Globus pallidus (tissue), 1 donor: ENCODE results near the gene GUCD1.
A peak's percentile ranks its signal among the peaks of the same experiment; 100 is the strongest.

Source experiments
- DNase-seq: peaks from one replicate; pipeline ENCODE4 v3.0.0-alpha.2; 2015; ENCODE audit warnings: low spot score

GUCD1 gene

GRCh38 chr22:24529898-24530297 lies 25.0 kb downstream of the GUCD1 start:
- DNase-seq: no peak

DNA sequence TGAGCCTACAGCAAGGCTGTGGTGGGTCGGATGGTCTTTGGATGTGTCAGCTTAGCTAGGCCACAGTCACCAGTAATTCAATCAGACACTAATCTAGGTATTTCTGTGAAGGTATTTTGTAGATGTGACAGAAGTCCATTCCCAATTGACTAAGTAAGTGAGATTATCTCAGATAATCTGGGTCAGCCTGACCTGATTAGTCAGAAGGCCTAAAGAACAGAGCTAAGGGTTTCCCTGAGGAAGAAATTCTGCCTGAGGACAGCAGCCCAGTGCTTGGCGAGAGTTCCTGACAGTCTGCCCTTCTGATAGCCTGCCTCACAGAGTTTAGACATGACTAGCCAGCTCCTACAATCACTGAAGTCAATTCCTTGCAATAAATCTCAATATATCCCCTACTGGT lies 28.7 kb downstream of the GUCD1 start:
- no peak for DNase-seq

DNA sequence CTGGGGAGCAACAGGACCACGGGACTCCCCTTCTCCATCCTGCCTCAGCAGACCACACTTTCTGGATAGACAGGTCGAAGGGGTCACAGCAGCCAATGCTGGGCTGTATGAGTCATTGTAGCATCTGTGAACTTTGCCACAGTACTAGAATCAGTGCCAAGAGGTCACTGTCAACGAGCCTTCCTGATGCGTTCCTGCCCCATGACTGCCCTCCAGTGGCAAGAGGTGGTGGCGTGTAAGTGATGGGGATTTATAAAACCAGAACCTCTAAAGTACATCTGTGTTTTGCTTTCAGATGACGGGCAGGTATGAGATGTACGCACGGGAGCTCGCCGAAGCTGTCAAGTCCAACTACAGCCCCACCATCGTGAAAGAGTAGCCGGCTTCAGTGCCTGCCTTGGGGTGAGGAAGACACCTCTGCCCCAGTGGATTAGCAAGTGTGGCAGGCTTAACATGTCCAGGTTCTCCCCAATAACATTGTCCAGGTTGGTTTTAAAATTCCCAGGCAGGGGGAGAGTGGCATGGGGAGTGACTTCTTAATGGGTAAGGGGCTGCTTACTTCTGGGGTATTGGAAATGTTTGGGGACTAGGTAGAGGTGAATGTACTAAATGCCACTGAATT lies 29.4 kb downstream of the GUCD1 start:
- peak; percentile 72 for DNase-seq

- no peak for DNase-seq
These were observed 31.1 kb downstream of the GUCD1 start for GRCh38 chr22:24523873-24524272.

GRCh38 chr22:24521791-24522245 lies 33.1 kb downstream of the GUCD1 start:
- DNase-seq: no peak

DNA sequence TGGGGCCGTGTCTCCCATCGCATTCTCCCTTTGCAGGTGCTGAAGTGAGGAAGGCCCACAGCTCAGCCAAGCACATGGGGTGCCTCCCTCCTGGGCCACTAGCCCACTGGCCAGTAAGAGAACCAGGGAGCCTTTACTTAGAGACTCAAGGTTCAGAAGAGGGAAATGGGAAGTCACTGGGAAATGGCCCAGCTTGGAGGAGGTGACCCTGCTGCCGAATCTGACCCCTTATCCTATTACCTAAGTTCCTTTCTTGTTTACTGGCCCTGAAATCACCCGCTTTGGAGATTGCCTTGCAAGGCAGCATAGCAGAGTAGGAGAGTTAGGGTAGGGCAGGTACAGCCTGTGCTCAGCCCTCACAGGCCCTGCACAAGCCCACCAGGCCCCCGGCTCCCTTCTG lies 35.4 kb downstream of the GUCD1 start:
- no peak for DNase-seq

GRCh38 chr22:24518771-24519485 lies 36.0 kb downstream of the GUCD1 start:
- DNase-seq: no peak

- DNase-seq: no peak
These were observed 36.7 kb downstream of the GUCD1 start for GRCh38 chr22:24518228-24518627.

DNA sequence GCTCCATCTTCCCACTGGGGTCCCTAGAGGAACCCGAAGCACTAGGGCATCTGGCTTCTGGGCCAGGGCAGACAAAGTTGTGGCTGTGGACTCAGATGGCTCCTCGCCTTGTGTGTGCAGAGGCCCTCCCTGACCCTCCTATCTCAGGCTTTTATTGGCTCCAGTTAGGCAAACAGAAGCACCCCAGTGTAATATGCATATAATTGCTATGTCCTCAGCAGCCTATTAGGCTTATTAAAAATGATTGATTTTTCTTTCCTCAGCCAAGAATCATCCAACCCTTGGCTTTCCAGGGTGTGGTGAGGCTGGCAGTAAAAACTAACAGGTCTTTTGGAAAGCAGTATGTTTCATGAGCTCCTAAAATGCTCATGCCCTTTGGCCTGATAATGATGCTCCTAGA lies 37.5 kb downstream of the GUCD1 start:
- DNase-seq: no peak

DNA sequence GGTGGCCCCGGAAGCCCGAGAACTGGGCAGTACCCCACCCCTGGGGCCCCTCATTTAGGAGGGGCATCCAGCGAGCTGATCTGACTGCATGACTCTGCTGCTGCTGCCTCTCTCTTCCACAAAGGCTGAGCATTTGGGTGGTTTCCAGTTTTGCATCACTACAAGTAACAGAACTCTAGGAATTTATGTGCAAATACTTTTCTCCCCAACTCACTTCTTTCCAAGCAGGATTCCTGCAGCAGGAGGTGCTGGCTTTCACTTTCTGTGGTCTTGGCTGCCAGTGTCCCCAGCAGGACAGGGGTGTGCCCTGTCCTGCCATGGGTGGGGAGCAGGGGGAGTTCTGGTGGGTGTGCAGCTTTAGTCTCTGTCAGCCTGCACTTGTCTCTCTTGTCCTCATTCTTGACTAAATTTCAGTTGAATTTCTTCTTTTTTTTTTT lies 38.6 kb downstream of the GUCD1 start:
- no peak for DNase-seq

DNA sequence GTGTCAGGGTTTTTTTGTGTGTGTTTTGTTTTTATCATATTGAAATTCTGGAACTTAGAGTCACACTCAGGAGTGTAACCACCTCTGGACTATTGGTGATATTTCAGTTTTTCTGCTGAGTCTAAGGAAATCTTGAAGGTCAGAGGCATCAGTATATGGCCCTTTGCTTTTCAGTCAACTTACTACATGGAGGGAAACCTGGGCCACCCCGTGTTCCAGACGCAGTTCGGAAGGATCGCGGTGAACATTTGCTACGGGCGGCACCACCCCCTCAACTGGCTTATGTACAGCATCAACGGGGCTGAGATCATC lies 40.0 kb downstream of the GUCD1 start:
- no peak for DNase-seq

GRCh38 chr22:24514241-24515026 lies 40.5 kb downstream of the GUCD1 start:
- no peak for DNase-seq

DNA sequence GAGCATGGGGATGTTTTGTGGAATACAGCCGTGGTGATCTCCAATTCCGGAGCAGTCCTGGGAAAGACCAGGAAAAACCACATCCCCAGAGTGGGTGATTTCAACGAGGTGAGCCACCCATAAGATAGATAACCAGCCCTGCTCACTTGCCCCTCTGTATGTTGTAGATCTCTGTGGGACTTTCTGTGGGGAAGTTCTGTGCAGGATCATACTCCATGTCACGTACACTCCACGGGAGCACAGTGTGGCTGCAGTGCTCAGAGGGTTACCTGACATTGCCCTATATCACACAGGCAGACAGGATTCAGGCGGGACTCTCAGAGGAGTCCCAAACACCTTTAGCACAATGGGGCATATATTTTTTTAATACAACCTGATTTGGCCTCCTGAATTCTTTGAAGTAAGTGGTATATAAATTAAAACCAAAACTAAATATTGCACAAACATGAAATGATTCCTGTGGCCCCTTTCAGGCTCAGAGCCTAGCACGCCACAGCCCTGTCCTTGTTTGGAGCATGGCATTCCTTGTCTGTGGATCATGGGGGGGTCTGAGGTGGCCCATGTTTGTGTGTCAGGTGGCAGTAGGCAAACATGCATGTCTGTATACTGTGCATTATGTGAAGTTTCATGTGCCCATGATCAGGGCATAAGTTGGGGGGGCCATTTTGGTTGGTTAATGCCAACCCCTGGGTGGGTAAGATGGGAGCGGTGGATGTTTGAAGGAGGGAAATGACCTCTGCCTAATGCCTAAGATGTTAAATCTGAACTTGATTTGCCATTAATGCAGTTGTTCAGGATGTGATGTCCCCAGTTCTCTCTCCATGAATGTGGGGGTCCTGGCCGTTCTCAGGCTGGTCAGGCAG lies 41.3 kb downstream of the GUCD1 start:
- no peak for DNase-seq

DNA sequence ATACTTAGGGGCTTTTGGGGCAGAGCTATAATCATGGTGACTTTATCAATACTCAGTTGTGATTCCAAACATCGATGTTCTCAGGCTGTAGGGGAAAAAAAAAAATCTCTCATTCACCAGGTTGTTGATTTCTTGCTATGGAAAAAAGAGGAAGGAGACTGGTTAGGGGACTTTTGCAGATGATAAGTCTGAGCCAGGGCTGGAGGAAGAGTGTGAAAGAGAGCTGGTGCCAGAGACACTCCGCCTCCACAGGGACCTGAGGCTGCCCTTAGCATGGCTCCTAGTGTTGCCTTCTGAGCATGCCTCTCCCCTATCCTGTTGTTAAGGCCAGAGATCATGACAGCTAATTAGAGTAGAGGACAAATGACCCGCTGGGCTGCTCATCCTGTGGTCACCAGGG lies 42.9 kb downstream of the GUCD1 start:
- no peak for DNase-seq

DNA sequence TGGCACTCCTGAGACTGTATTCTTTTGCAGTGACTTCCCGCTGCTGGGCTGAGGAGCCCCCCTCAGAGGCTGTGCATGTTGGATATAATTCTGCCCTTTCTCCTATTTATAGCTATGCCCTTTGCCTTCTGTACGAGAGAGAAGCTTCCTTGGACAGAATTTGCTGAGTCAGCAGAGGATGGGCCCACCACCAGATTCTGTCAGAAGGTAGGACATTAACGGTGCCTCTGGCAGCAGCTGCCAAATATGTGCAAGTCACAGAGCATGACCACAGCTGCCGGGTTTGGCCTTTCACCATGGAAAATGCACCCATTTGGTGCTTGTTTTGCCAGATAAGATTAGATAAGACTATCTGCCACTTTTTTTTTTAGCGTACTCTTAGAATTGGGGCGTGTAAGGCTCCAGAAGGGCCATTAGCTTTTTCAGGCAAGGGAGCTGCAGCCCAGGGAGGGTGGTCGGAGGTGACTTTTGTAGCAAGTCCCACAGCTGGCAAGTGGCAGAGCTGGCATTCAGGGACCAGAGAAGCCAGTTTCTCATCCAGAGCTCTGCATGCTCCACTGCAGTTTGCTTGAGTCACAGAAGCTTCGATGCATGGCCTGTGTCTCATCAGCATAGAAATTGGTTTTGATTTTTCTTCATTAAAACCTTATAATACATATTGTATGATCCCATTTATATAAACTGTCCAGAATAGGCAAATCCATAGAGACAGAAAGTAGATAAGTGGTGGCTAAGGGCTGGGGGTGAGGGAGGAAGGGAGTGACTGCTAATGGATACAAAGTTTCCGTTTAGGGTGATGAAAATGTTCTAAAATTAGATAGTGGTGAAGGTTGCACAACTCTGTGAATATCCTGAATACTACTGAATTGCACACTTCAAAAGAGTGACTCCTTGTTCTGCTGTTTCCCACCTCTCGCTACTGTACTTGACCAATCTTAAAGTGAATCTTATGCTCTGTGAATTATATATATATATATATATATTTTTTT lies 44.0 kb downstream of the GUCD1 start:
- no peak for DNase-seq

DNA sequence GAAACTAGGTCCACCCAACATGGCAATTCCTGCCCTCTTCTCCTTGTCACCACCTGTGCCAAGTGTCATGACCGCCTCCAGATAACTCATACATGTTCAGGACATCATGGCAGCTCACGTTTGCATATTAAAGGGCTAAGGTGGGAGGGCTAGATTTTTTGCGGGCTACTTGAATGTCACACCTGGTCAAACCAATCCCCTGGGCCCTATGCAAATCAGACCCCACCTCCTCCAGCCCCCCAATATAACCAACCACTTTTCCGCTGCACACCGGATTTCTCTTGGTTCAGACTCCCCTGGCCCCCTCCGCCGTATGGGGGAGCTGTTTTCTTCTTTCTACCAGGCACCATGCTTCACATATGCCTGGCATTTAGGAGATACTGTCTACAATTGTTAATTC lies 47.2 kb downstream of the GUCD1 start:
- no peak for DNase-seq

GRCh38 chr22:24506802-24507438 lies 48.0 kb downstream of the GUCD1 start:
- DNase-seq: no peak

DNA sequence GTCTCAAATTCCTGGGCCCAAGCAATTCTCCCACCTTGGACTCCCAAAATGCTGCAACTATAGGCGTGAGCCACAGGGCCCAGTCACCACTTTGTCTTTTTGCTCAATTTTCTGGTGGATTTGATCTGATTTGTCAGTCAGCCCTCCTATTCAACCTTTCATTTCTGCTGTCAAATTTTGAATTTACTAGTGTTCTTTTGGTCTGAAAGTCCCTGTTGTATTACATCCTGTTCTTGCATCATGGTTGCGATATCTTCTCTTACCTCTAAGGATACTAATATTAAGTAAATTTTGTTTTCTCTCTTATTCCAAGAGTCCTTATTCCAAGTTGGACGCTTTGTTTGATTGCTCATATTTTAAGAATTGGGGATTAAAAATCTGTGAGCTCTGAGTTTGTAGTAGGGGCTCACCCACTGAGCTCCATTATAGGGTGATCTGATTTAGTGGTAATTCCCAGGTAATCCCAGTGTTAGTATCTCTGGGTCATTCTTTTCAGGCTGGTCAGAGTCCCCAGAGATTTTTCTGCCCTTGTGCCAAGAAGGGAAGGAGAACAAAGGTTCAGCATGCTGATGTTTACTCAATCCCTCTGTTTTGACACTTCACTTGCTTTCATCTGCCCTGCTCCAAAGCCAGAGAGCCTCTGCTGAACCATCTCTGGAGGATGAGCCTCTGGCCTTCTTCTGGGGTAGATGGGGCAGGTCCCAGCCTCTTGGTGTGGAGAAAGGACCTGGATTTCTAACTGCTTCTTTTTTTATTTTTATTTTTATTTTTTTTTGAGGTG lies 49.8 kb downstream of the GUCD1 start:
- DNase-seq: no peak

DNA sequence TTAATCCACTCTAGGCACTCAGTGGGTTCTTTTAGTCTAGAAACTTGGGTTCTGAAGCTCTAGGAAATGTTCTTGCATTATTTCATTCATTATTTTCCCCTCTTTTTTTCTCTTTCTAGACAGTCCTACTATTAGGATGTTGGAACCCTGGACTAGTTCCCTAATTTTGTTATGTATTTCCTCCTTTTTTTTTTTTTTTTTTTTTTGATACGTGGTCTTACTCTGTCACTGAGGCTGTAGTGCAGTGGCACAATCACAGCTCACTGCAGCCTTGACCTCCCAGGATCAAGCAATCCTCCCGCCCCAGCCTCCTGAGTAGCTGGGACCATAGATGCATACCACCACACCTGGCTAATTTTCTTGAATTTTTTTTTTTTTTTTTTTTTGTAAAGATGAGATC lies 50.4 kb downstream of the GUCD1 start:
- DNase-seq: no peak

GRCh38 chr22:24503843-24504338 lies 51.0 kb downstream of the GUCD1 start:
- no peak for DNase-seq
